Measurements from ENCODE around the gene KLK4. TPM values are rescaled to one million over a fixed set of nuclear protein-coding genes. Genes with fewer than 3 reads are reported as not detected.

Gene KLK4
- total and polyA plus RNA-seq, 2 of the 4 experiments (the other 2 are of a cell fraction): not detected

GRCh38 chr19:50932018-50932689 lies 21.0 kb upstream of the KLK4 start:
- no peak overlapping the region for H2BK15ac ChIP-seq (ENCODE audit: low read depth, low read length)
- no TSS peak for BruUV-seq (replicated peaks)
- no peak overlapping the region for H3K56ac ChIP-seq (ENCODE audit: extremely low read depth, insufficient read depth, low read length)
- no peak overlapping the region for H3K27ac ChIP-seq (ENCODE audit: insufficient read depth, low read length)
- dilution Hi-C loops (cut with HindIII; ENCODE audit: low sequenced_read_pairs, unreplicated experiment): no loop called here
- H2BK20ac ChIP-seq (ENCODE audit: low read depth, low read length): no peak overlapping the region
- WGBS, 2 experiments (ENCODE audit: extremely low coverage in 2 of 2, insufficient read length in 1 of 2): no CpG with 5 or more reads among the region's 11 CpGs
- no peak overlapping the region for H2AK9ac ChIP-seq (replicated peaks; ENCODE audit: low read depth, low read length, poor library complexity)
- H3K14ac ChIP-seq (replicated peaks; ENCODE audit: low read depth, low read length): no peak overlapping the region
- no peaks in the 10 kb centered on the region for H3K79me1 ChIP-seq (ENCODE audit: low read depth in 1 of 2, low read length in 2 of 2)
- DNase-seq (no peak), ATAC-seq (ENCODE audit: low read depth) (no peak)
- H4K91ac ChIP-seq (ENCODE audit: insufficient read depth, low read depth, low read length): no peak overlapping the region
- no peak overlapping the region for H4K8ac ChIP-seq (ENCODE audit: low read depth in 2 of 2, low read length in 2 of 2)
- no peaks in the 10 kb centered on the region for H3K4me1 ChIP-seq (ENCODE audit: control insufficient read depth, insufficient read depth, low read length)
- no peak overlapping the region for H3K9ac ChIP-seq (ENCODE audit: low read depth, low read length)
- no peak overlapping the region for H3K18ac ChIP-seq (ENCODE audit: low read depth, low read length)
- intact Hi-C loops (cut with micrococcal nuclease): loop anchor here (5.0 kb wide), 1 partner anchor 165 kb away; no protein-coding TSS in a partner anchor
- H3K23ac ChIP-seq (ENCODE audit: low read depth, low read length): no peak overlapping the region
- no peaks in the 10 kb centered on the region for H3K9me1 ChIP-seq (ENCODE audit: insufficient read depth, low read length)
- no peaks in the 10 kb centered on the region for H4K20me1 ChIP-seq (ENCODE audit: insufficient read depth, low read length)
- no peak overlapping the region for H2AK5ac ChIP-seq (ENCODE audit: low read depth, low read length)
- TF ChIP-seq MXI1 (IDR thresholded peaks at IDR 0.05; ENCODE audit: borderline replicate concordance, low read depth, low read length): no peak
- no peak for TF ChIP-seq BHLHE40 (IDR thresholded peaks at IDR 0.05; ENCODE audit: low read depth, low read length)
- TF ChIP-seq ELK1 (IDR thresholded peaks at IDR 0.05; ENCODE audit: borderline replicate concordance, low read depth, low read length): no peak
- no peak for TF ChIP-seq FOS (IDR thresholded peaks at IDR 0.05; ENCODE audit: low read depth, low read length)
- TF ChIP-seq RAD21 (IDR thresholded peaks at IDR 0.05; ENCODE audit: low read length): no peak
- no peak overlapping the region for H3K4me2 ChIP-seq (ENCODE audit: low read depth, low read length)
- in situ Hi-C loops (cut with MboI; ENCODE audit: low sequenced_read_pairs): no loop called here
- ChIA-PET CTCF (no interaction called here), POLR2A (ENCODE audit: unreplicated experiment) (no interaction called here)
- H2AFZ ChIP-seq (replicated peaks; ENCODE audit: low read length, poor library complexity): no peak overlapping the region
- no peaks in the 10 kb centered on the region for H3K36me3 ChIP-seq (ENCODE audit: control insufficient read depth, insufficient read depth, low read length)
- H3K4ac ChIP-seq (ENCODE audit: low read depth, low read length): no peak overlapping the region
- H2BK120ac ChIP-seq (ENCODE audit: low read depth, low read length): no peak overlapping the region
- H4K5ac ChIP-seq (ENCODE audit: low read depth, low read length): no peak overlapping the region
- no peak overlapping the region for H2BK5ac ChIP-seq (ENCODE audit: low read depth, low read length, poor library complexity, severe bottlenecking)
- no peak overlapping the region for H3K4me3 ChIP-seq (ENCODE audit: insufficient read depth, low read depth, low read length)
- no peaks in the 10 kb centered on the region for H3K9me3 ChIP-seq (ENCODE audit: control insufficient read depth, insufficient read depth, low read length)
- H3K27me3 ChIP-seq (ENCODE audit: control insufficient read depth, insufficient read depth, low read length): no peaks in the 10 kb centered on the region

Data from IMR-90 (cell line).